CD14-positive monocyte (primary cell): ENCODE results near the gene SLC4A7. TPM values are rescaled to one million over a fixed set of nuclear protein-coding genes. Genes with fewer than 3 reads are reported as not detected.

Experiments
- DNase-seq, 3 donors: peaks; one replicate each; pipeline ENCODE4 v3.0.0-alpha.2; 2011 to 2022
- H2AFZ ChIP-seq: 2 replicates; pipeline ENCODE4 v1.6.0; 2012; ENCODE audit warnings: mild to moderate bottlenecking, low read depth, low read length, inconsistent platforms; ENCODE audit not compliant: insufficient read depth, poor library complexity, severe bottlenecking
- H3K27ac ChIP-seq, 2 donors: 1 replicate in 1 of 2; 2 replicates in 1 of 2; pipeline ENCODE4 v1.5.1; 2012 to 2013; ENCODE audit warnings: low read length in 2 of 2, control low read depth in 1 of 2, inconsistent platforms in 1 of 2, low read depth in 1 of 2, mild to moderate bottlenecking in 1 of 2
- H3K27me3 ChIP-seq, 2 donors: one replicate each; pipeline versions ENCODE4 v1.6.0 to v1.6.1; 2011 to 2013; ENCODE audit warnings: low read length in 2 of 2; ENCODE audit not compliant: control insufficient read depth in 2 of 2, insufficient read depth in 2 of 2
- H3K36me3 ChIP-seq, 2 donors: replicated peaks in 1 of 2; 1 replicate in 1 of 2; 2 replicates in 1 of 2; pipeline versions ENCODE4 v1.5.1 to v1.6.1; 2012 to 2013; ENCODE audit warnings: low read length in 2 of 2, control low read depth in 1 of 2, inconsistent platforms in 1 of 2, mild to moderate bottlenecking in 1 of 2; ENCODE audit not compliant: insufficient read depth in 2 of 2, control insufficient read depth in 1 of 2
- H3K4me1 ChIP-seq, 2 donors: 1 replicate in 1 of 2; 2 replicates in 1 of 2; pipeline versions ENCODE4 v1.5.1 to v1.6.1; 2012 to 2013; ENCODE audit warnings: low read length in 2 of 2, control low read depth in 1 of 2, inconsistent platforms in 1 of 2, mild to moderate bottlenecking in 1 of 2, moderate library complexity in 1 of 2; ENCODE audit not compliant: insufficient read depth in 2 of 2, control insufficient read depth in 1 of 2
- H3K4me2 ChIP-seq: replicated peaks from 2 replicates; pipeline ENCODE3; 2012; ENCODE audit warnings: low read length, moderate library complexity, mild to moderate bottlenecking; ENCODE audit not compliant: poor library complexity, severe bottlenecking; ENCODE audit errors: extremely low read depth
- H3K4me3 ChIP-seq, 3 experiments: fragments of 200-600 bp in 1 of 3; sonication (generic) in 1 of 3; replicated peaks in 1 of 3; 1 replicate in 2 of 3; 2 replicates in 1 of 3; pipeline ENCODE4 v1.5.1; 2011 to 2013; ENCODE audit warnings: low read length in 3 of 3, mild to moderate bottlenecking in 3 of 3, control low read depth in 2 of 3, low read depth in 2 of 3, inconsistent platforms in 1 of 3, moderate library complexity in 1 of 3
- H3K79me2 ChIP-seq: 2 replicates; pipeline ENCODE4 v1.6.0; 2012; ENCODE audit warnings: mild to moderate bottlenecking, control low read depth, inconsistent platforms, low read length, moderate library complexity; ENCODE audit not compliant: insufficient read depth
- H3K9ac ChIP-seq: 2 replicates; pipeline ENCODE4 v1.6.0; 2017; ENCODE audit warnings: low read length, mild to moderate bottlenecking; ENCODE audit not compliant: insufficient read depth, poor library complexity, severe bottlenecking
- H3K9me3 ChIP-seq, 2 donors: replicated peaks in 1 of 2; 1 replicate in 1 of 2; 2 replicates in 1 of 2; pipeline versions ENCODE4 v1.5.1 to v1.6.1; 2012 to 2013; ENCODE audit warnings: low read length in 2 of 2, control low read depth in 1 of 2; ENCODE audit not compliant: control insufficient read depth in 1 of 2, insufficient read depth in 1 of 2
- H4K20me1 ChIP-seq: 2 replicates; pipeline ENCODE4 v1.6.0; 2012; ENCODE audit warnings: mild to moderate bottlenecking, low read length, control low read depth, moderate library complexity; ENCODE audit not compliant: insufficient read depth
- H3K27ac Mint-ChIP-seq, 7 donors: one replicate each; pipeline ENCODE4 v1.8.0; 2020; ENCODE audit warnings: mild to moderate bottlenecking in 7 of 7, mixed read lengths in 7 of 7, moderate library complexity in 6 of 7, inconsistent platforms in 2 of 7
- H3K27me3 Mint-ChIP-seq, 3 donors: one replicate each; pipeline ENCODE4 v1.8.0; 2021 to 2022; ENCODE audit warnings: low read depth in 3 of 3, mild to moderate bottlenecking in 3 of 3, mixed read lengths in 3 of 3, moderate library complexity in 3 of 3, inconsistent platforms in 1 of 3
- H3K36me3 Mint-ChIP-seq, 2 donors: one replicate each; pipeline ENCODE4 v1.8.0; 2020; ENCODE audit warnings: mixed read lengths in 2 of 2, inconsistent platforms in 1 of 2, mild to moderate bottlenecking in 1 of 2
- H3K4me1 Mint-ChIP-seq: one replicate; pipeline ENCODE4 v1.8.0; 2020; ENCODE audit warnings: mild to moderate bottlenecking, mixed read lengths
- H3K4me3 Mint-ChIP-seq, 2 donors: one replicate each; pipeline ENCODE4 v1.8.0; 2020; ENCODE audit warnings: mild to moderate bottlenecking in 2 of 2, mixed read lengths in 2 of 2, moderate library complexity in 1 of 2
- H3K9me3 Mint-ChIP-seq, 7 donors: one replicate each; pipeline ENCODE4 v1.8.0; 2020 to 2022; ENCODE audit warnings: mixed read lengths in 7 of 7, mild to moderate bottlenecking in 6 of 7, moderate library complexity in 6 of 7, inconsistent platforms in 2 of 7
- WGBS: methylation state at CpG from one replicate; pipeline ENCODE4 v1.1.5; 2013; ENCODE audit warnings: missing lambda C conversion rate; ENCODE audit not compliant: insufficient coverage; 5-methylcytosine and 5-hydroxymethylcytosine counted together
- intact Hi-C, 2 donors: fragments of 100-400 bp; cut with micrococcal nuclease; formaldehyde crosslinking; loops; one replicate each; pipeline versions ENCODE4 v1.15.0 to v1.15.1; 2023
- polyA plus RNA-seq, 3 donors: library from polyadenylated mRNA; depleted of rRNA in 1 of 3; unstranded in 2 of 3; stranded (reverse) in 1 of 3; fragments of 300-500 nt in 2 of 3; fragments of >200 nt in 1 of 3; fragmentation: Illumina TruSeq in 2 of 3; gene quantifications; 1 replicate in 2 of 3; 2 replicates in 1 of 3; pipeline ENCODE4 v1.2.3, GENCODE V29; 2012 to 2021
- TF ChIP-seq, protein P1 (sequence below): fragments of 200-600 bp; IDR thresholded peaks from one replicate; pipeline ENCODE4 v1.8.0; 2022; ENCODE audit warnings: antibody characterized with exemption, mild to moderate bottlenecking

Gene SLC4A7
- polyA plus RNA-seq, 3 donors: 5.4 to 7.6 (median 5.5) TPM

DNA sequence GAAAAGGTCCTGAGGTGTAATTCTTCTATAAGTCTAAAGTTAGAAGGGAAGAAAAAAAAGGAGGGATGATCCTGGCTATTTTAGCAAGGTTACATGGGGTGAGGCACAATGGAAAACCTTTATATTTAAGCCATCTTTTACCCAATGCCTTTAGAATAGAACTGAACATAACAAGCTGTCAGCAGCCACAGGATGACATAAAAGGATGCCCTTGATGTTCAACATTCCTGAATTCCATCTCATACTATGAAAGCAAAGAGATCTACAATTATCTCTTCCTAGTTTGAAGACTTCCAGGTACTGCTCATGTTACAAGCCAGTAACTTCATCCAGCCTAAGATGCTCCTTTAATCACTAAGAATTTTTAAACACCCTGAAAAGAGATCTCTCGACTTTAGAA, 141.9 kb downstream of the SLC4A7 start:
- no peaks in the 10 kb centered on the region for H3K9me3 ChIP-seq
- Mint-ChIP-seq H3K4me1 (peaks cover 8% of the 10 kb centered on the region), H3K27me3 (peaks cover 0 to 1% (median 0%) of the 10 kb centered on the region in 3 donors), H3K27ac (no peak overlapping the region), H3K4me3 (no peak overlapping the region), H3K9me3 (peaks cover 0 to 4% (median 2%) of the 10 kb centered on the region in 7 donors), H3K36me3 (no peaks in the 10 kb centered on the region)
- no peak overlapping the region for H3K27ac ChIP-seq
- H3K4me1 ChIP-seq: no peaks in the 10 kb centered on the region
- H3K36me3 ChIP-seq: no peaks in the 10 kb centered on the region
- no peaks in the 10 kb centered on the region for H3K27me3 ChIP-seq
- H4K20me1 ChIP-seq: no peaks in the 10 kb centered on the region
- DNase-seq: no peak
- no peak overlapping the region for H2AFZ ChIP-seq
- no peak overlapping the region for H3K4me2 ChIP-seq
- no peaks in the 10 kb centered on the region for H3K79me2 ChIP-seq
- intact Hi-C loops: no loop called here
- no peak overlapping the region for H3K9ac ChIP-seq
- H3K4me3 ChIP-seq: no peak overlapping the region
- TF ChIP-seq, protein P1, sequence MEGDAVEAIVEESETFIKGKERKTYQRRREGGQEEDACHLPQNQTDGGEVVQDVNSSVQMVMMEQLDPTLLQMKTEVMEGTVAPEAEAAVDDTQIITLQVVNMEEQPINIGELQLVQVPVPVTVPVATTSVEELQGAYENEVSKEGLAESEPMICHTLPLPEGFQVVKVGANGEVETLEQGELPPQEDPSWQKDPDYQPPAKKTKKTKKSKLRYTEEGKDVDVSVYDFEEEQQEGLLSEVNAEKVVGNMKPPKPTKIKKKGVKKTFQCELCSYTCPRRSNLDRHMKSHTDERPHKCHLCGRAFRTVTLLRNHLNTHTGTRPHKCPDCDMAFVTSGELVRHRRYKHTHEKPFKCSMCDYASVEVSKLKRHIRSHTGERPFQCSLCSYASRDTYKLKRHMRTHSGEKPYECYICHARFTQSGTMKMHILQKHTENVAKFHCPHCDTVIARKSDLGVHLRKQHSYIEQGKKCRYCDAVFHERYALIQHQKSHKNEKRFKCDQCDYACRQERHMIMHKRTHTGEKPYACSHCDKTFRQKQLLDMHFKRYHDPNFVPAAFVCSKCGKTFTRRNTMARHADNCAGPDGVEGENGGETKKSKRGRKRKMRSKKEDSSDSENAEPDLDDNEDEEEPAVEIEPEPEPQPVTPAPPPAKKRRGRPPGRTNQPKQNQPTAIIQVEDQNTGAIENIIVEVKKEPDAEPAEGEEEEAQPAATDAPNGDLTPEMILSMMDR: no peak
- WGBS: 100% methylated on average over 1 of the region's 1 CpG

DNA sequence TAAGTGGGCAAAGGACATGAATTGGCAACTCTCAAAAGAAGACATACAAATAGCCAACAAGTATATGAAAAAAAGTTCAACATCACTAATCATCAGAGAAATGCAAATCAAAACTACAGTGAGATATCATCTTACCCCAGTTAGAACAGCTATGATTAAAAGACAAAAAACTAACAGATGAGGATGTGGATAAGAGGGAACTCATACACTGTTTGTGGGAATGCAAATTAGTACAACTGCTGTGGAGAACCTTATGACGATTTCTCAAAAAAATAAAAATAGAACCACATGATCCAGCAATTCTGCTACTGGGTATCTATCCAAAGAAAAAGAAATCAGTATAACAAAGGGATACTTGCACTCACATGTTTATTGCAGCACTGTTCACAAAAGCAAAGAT, 143.7 kb downstream of the SLC4A7 start:
- H3K36me3 Mint-ChIP-seq: no peaks in the 10 kb centered on the region
- no peaks in the 10 kb centered on the region for H3K27me3 ChIP-seq
- peaks cover 7% of the 10 kb centered on the region for H3K4me1 Mint-ChIP-seq
- H3K9me3 ChIP-seq: no peaks in the 10 kb centered on the region
- no CpG with 5 or more reads among the region's 1 CpG for WGBS
- H3K4me1 ChIP-seq: no peaks in the 10 kb centered on the region
- no peak overlapping the region for H3K27ac Mint-ChIP-seq
- no peak overlapping the region for H3K27ac ChIP-seq
- no peak overlapping the region for H3K4me2 ChIP-seq
- no peak for DNase-seq
- no peaks in the 10 kb centered on the region for H4K20me1 ChIP-seq
- H2AFZ ChIP-seq: no peak overlapping the region
- H3K36me3 ChIP-seq: no peaks in the 10 kb centered on the region
- H3K4me3 ChIP-seq: no peak overlapping the region
- peaks cover 0 to 3% (median 1%) of the 10 kb centered on the region in 3 donors for H3K27me3 Mint-ChIP-seq
- H3K9me3 Mint-ChIP-seq: peaks cover 0 to 4% (median 2%) of the 10 kb centered on the region in 7 donors
- no peak overlapping the region for H3K9ac ChIP-seq
- TF ChIP-seq, protein P1: no peak
- H3K79me2 ChIP-seq: no peaks in the 10 kb centered on the region
- intact Hi-C loops: no loop called here
- no peak overlapping the region for H3K4me3 Mint-ChIP-seq
